SK-N-DZ (cell line): ENCODE measurements around the gene VDAC1.
"Not testable (repeated sequence)": the region's sequence is repeated elsewhere in the genome, so short reads cannot be mapped to it uniquely, and the experiment has no call there.

Source experiments
- DNase-seq: peaks from one replicate; pipeline ENCODE4 v3.0.0-alpha.2; 2015; ENCODE audit warnings: low spot score

The VDAC1 gene

GRCh38 chr5:133995883-133996563 lies 8.8 kb downstream of the VDAC1 start:
- no peak for DNase-seq

DNA sequence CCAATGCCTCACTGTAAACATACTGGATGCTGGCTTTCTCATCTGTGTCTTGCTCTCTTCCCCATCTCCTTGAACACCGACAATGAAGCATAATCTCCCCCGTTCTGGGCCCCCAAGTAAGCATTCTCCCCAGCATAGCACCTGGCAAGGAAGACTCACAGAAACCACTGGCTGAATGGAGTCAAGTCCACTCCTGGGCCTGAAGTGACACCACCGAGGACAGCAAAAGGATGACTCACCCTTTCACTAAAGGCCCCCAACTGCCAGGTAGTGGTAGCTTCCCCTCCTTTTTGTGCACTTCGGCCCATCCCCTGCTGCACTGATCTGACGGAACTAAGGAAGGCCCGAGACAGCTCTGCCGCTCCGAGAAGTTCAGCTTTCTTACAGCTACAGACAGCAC lies 9.4 kb downstream of the VDAC1 start:
- DNase-seq: no peak

DNA sequence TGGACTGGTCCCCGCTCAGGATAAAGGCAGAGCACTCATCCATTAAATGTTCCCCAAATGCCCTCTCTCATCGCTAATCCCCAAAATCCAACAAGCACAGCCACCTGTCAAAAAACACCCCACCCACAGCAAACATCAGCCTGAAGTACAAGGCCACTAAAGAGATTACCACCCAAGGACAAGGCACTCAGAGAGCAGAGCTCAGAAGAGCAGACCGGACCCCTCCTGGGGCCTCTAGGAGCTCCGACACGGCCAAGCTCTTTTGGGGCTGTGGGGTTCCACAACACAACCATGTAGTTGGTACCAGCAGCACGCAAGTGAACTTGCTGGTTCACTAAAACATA lies 9.8 kb downstream of the VDAC1 start:
- DNase-seq: no peak

- DNase-seq: no peak
Observed at GRCh38 chr5:133994297-133994989, 10.3 kb downstream of the VDAC1 start.

DNA sequence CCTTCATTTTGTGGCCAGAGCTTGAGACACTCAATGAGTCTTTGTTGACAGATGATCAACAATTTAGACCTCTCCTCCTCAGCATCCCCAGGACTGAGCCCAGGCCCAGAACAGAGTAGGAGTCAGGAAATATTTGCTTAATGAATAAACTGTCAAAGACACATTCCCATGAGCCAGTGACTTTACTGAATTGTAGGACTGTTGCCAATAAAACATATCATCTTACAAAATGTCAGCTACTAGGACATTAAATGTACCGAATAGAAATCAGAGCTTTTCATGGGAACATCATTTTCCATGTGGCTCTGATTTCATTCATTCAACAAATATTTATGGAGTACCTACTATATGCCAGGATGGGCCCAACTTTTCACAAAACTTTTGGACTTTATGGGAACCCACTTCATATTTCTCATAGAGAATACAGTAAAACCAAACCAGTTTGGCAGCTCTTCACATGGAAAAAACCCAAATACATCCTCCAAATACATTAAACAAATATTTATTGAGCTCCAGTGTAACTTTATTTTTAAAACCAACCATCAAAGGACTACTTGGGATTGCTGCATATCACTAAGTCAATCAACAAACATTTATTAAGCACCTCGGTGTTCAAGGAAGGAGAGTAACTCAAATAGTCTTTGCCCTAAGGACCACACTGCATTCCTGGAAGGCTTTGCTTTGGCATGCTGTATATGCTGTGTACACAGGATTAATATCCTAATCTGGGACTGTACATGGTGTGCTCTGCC lies 11.4 kb downstream of the VDAC1 start:
- no peak for DNase-seq

- DNase-seq: no peak
Observed at GRCh38 chr5:133992429-133993155, 12.2 kb downstream of the VDAC1 start.

DNA sequence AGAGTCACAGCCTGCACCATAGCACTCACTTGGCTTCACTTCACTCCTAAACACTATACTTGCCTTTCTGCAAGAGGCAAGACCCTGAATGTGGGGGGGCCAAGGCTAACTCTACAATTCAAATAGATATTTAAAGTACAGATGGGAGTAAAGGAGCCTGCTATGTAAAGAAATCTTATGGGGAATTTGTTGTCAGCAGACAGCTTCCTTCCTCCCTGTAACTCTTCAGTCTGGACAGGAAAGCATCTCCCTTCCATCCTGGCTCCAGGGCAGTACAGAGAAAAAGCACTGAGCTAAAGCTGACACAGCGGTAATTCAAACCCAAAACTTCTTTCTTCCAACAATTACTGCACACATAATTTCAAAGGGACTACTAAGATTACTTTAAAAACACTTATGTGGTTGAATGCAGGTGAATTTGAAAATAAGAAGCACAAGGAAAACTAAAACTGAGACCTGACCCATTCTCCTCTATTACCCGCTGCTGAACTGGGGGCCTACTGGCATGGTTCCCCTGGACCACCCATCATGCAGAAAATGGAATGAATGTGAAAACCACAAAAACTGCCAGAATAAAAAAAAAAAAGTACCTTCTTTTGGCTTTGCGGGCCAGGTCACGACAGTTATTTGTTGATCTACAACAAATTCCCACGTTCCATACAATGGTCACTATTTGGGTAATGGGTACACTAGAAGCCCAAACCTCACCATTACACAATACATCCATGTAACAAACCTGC lies 13.4 kb downstream of the VDAC1 start:
- DNase-seq: no peak

GRCh38 chr5:133990396-133990795 lies 14.4 kb downstream of the VDAC1 start:
- DNase-seq: no peak

DNA sequence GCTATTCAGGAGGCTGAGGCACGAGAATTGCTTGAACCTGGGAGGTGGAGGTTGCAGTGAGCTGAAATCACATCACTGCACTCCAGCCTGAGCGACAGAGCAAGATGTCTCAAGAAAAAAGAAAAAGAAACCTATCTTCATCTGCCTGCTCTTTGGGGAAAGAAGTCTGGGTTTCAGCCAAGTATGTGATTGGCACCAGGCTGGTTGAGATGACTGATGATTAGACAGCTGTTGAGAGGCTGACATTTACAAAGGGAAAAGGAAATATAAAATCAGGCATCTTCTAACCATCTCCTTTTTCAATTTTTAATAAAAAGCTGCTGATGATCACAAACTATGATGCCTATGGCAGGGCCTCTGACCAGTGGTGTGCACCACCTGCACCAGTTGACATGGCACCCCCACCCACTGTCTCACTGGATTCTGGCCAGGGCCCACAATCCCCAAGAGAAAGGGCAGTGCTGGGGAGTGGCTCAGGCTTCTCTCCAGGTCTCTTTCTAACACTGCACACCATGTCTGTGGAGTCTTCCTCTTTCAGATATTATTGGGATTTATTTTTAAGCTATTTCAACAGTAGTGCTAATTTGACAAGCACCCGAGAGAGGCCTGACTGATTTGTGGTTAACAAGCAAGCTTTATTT lies 19.1 kb downstream of the VDAC1 start:
- no peak for DNase-seq

GRCh38 chr5:133983674-133984073 lies 21.1 kb downstream of the VDAC1 start:
- DNase-seq: no peak

- DNase-seq: no peak
Observed at GRCh38 chr5:133981714-133982113, 23.1 kb downstream of the VDAC1 start.

GRCh38 chr5:133980652-133981051 lies 24.1 kb downstream of the VDAC1 start:
- no peak for DNase-seq

DNA sequence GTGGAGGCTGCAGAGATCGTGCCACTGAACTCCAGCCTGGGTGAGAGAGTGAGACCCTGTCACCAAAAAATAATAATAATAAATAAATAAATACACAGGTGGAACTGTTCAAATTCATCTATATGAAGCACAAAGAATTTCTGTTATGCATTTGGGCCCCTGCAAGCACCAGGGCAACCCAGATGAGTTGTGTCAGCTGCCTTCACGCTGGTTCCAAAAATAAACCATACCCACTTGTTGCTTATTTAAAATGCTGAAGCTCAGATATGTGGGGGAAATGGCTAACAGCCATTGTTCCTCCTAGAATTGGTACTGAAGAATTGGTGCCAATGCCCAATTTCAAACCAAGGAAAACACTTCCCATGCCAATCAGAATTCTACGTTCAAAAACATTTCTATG lies 25.8 kb downstream of the VDAC1 start:
- DNase-seq: no peak

DNA sequence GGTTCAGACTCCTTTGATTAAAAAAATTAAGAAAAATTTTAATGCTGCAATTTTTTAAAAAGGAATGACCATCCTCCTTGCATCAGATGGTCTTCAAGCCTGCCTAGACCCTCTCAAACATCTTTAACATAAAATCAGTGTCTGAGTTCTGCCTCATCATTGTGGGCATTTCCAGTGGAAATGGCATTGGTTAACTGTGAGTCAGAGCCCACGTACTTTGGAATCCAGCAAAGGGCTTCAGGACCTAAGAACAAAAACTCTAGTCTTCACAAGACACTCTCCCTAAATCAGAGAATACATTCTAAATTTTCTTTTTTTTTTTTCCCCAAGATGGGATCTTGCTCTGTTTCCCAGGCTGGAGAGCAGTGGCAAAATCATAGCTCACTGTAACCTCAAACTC lies 26.9 kb downstream of the VDAC1 start:
- no peak for DNase-seq

DNA sequence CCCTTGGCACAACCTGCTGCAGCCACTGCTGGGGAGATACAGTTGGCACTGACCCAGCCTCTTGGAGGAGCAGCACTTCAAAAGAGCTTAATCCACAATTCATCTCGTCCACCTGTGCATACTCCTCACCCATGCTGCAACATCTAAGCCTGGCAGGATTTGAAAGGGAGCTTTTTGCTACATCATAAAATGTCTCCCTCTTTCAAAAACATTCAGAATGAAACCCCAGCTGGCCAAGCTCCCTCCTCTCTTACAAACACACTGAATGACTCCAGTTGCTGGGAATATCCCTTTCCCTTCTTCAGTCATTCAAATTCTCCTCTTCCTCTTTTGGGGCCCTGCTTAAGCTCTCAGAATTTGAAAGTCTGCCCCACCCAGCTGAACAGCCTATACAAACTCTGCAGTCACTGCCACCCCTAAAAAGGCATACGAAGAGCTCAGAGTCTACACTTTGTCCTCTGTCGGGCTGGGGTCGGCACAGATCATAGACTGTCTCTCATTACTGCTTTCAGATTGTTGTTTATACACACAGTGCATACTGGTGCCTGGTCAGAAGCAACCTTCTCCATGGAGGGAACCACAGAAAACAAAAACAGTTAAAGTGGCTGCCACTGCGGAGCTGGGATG lies 27.5 kb downstream of the VDAC1 start:
- DNase-seq: no peak

DNA sequence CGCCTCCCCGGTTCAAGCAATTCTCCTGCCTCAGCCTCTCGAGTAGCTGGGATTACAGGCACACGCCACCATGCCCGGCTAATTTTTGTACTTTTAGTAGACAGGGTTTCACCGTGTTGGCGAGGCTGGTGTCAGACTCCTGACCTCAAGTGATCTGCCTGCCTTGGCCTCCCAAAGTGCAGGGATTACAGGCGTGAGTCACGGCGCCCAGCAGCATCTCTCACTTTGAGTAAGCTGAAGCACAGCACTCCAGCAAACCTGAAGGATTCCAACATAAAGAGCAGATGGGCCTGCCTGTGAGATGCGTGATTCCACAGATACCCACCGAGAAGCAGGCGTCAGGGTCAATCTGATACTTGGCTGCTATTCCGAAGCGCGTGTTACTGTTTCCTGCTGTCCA lies 29.2 kb downstream of the VDAC1 start:
- DNase-seq: not testable (repeated sequence)

GRCh38 chr5:133974142-133974541 lies 30.6 kb downstream of the VDAC1 start:
- no peak for DNase-seq

DNA sequence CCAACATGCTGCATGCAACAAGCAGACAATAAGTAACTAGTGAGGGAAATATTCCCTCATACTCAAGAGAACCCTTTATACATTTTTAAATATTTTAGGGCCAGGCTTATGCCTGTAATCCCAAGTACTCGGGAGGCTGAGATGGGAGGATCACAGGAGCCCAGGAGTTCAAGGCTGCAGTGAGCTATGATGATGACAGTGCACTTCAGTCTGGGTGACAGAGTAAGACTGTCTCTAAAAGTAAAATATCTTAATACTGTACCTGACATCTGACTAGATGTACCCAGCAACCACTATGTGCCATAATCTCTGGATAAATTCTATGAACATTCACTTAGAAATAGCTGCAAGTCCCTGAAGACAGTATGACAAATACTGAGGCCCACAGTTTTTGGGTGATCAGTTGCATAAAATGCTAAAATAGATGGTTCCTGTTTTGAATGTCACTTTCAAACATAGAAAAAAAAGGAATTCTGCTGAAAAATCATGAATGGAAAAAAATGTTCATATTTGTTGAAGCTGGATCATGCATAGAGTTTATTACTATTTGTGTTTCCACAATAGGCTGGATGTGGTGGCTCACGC lies 34.4 kb downstream of the VDAC1 start:
- no peak for DNase-seq

- no peak for DNase-seq
Observed at GRCh38 chr5:133969654-133970324, 35.0 kb downstream of the VDAC1 start.
